ENCODE results near the gene GNG12. TPM values are rescaled to one million over a fixed set of nuclear protein-coding genes. Genes with fewer than 3 reads are reported as not detected.

GNG12 gene
- total RNA-seq, 1 donor from 2014 or later = 182 TPM

DNA sequence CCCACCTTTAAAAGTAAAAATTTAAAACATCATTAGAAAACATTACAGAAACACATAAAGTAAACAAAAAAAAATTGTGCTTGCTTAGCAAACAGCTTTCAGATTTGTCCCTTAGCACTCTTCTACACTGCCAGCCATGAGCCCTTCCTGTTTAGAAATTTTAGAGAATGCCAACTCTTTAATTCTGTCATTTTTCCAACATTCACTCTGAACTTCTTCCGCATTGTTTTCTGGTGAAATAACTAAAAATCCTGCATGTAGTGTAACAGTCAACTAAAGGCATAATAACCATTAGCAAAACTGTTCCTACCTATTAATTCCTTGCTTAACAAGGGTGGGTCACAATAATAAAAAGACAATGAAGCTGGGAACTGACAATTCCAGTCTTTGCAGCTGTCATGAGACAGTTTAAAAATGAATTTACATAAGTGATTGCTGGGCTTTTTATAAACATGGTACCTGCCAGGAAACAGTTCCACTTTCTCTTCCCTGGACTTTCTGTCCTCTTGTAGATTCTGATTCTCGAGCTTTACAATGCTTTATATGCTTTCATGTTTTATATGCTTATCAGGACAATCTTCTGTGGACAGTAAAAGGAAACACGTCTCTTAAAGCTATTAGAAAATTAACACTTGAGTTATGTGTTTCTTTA lies 19.0 kb downstream of the GNG12 start:
- DNase-seq = peak; percentile 52

DNA sequence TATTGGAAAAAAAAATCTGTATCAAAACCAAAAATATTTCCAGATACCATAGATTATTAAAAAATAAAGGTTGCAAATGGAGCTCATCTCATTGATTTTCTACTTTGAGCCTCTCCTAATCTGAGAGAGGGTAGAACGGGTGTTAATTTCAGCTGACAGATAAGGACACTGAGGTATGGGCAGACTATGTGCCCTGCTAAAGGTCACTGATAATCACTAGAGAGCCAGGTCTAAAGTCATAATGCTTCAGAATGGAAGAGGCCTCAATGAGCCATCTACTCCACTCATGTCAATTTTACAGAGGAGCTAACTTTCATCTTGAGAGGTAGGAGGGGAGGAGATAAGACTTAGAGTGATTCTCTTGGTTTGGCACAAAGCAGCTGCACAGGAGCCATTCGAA lies 21.0 kb downstream of the GNG12 start:
- DNase-seq = no peak

- peak; percentile 81 for DNase-seq
Observed at GRCh38 chr1:67811781-67812180, 21.5 kb downstream of the GNG12 start.

- peak; percentile 55 for DNase-seq
Observed at GRCh38 chr1:67809887-67810286, 23.4 kb downstream of the GNG12 start.

GRCh38 chr1:67807282-67807681 lies 26.0 kb downstream of the GNG12 start:
- no peak for DNase-seq

DNA sequence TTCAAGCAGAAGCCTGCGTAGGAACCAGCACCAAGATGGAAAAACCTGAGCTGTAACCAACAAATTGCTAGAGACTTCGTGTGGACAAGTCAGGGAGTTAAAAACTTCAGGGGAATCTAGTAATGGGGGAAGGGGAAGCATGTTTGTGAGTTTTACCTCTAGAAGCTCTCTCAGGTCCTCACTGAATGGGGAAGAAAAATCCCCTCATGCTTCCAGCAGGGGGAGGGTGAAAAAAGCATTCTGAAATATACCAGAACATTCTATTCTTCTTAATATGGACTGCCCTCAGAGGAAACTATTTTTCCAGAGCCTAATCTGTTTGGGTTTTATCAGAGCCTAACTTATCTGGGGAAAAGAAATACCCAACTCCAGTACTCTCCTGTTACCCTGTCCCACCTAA lies 28.6 kb downstream of the GNG12 start:
- no peak for DNase-seq

DNA sequence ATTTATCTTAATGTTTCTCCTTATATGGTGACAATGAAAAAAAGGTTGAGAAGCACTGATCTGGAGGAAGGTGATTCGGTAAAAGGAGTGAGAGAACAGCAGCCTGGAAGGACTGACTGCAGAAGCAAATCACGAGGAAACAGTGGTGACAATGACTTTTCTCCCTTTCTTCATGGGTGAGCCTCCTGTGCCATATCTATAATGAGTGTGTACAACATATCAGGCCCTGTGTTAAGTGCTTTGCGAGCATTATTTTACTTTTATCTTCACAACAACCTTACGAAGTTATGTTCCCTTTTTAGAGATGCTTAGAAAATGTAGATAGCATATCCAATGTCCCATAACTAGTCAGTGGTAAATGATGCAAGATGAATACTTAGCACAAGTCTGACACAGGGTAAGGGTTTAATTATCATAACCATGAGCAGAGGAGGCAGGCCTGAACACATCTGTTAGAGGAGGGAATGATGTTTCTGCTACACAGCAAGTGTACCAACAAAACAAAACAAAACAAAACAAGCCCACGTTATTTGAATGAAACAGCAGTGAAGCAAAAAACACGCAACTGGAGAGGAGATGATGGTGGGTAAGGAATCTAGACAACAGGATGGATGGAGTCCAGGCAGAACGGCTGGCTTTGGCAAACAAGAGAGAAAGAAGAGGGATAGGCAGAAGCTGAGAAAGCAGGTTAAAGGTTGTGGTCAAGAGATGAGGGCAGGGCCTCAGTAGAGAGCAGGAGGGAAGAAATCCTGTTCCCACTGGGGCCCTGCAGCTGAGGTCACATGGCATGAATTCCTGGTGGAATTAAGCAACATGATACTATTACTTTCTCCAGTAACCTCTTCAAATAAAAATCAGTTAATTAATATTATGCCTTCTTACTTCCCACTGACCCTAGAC lies 29.6 kb downstream of the GNG12 start:
- DNase-seq = no peak

DNA sequence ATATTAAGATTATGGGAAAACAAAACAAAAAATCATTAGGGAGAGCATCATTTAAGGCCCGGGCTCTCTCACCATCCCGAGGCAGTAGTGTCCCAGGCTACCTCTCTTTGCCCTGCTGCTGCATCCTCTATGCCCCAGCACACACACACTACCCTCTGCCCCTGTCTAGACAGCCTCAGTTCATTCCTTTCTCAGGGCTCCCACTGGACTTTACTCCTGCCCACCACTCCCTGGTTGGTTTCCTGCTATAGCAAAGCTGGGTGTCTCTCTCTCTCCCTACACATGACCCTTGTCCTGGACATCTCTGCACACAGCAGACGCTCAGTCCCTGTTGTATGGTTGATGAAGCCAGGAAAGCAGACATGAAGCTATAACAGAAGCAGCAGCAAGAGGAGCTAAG lies 30.7 kb downstream of the GNG12 start:
- no peak for DNase-seq

GRCh38 chr1:67801903-67802302 lies 31.4 kb downstream of the GNG12 start:
- DNase-seq = no peak

DNA sequence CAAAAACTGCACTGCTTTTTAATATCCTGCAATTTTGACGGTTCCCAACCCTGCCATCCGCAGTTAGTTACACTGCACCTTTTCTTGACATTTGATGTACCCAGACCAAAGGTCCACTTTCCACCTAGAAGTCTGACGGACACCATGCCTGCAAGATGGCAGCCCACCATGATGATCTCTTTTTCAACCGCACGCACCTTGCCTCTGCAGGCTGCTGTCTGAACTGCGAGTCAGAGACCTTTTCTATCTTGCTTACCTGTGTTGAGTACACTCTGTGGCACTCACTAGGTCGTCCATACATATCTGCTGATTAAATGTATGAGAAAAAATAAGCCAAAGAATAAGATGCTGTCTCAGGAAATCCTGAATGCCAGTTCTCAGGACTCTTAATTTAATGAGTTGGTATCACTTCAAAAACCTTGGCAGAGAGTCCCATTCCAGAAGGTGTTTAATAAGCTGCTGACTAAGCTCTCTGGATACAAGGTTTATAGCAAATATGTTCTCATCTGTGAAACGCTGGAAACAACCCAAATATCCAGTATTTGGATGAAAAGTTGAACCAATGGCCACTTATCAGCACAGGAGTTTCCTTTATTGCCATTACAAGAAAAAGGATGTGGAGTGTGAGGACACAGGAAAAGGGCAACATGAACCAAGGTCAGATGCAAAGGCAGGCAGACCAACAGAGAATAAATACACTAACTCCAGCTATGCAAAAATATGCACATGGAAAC lies 37.9 kb downstream of the GNG12 start:
- DNase-seq = peak; percentile 58

DNA sequence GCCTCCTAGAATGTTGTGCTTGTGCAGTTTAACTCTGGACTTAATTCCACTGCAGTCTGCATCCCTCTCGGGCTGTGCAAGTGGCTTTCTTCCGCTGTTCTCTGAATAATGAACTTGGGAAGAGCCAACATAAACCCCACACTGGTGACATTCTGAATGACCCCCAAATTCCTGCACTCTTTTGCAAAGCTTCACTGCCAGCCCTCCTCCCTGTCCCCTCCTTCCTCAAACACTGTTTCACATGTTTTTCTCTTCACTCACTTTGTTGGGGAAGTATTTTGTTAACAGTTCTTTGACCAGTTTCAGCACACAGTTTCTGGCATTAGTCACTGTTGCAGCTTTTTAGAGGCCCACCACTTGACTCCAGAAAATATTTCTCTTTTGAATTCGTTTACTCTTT lies 39.7 kb downstream of the GNG12 start:
- DNase-seq = peak; percentile 38

- no peak for DNase-seq
Observed at GRCh38 chr1:67792741-67793458, 40.4 kb downstream of the GNG12 start.

- peak; percentile 58 for DNase-seq
Observed at GRCh38 chr1:67792103-67792502, 41.2 kb downstream of the GNG12 start.

- peak; percentile 83 for DNase-seq
Observed at GRCh38 chr1:67791686-67792085, 41.6 kb downstream of the GNG12 start.

- no peak for DNase-seq
Observed at GRCh38 chr1:67791261-67791660, 42.0 kb downstream of the GNG12 start.

DNA sequence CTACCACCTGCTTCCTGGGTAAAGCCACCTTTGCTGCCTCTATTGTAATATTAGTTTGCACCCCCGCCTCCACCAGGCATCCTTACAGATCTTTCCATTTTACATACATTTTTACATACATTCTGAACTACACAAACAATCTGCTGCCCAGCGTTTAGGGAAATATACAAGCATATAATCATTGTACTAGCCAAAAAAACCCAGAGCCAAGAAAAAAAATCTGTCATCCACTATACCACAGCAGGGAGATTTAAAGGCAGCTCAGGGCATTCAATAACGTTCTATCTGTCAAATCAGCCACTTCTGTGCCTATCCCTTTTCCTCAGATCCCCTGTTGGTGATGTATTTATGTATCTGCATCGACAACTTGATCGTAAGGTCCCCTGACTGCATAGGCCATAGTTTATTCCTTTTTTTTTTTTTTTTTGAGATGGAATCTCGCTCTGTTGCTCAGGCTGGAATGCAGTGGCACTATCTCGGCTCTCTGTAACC lies 43.0 kb downstream of the GNG12 start:
- no peak for DNase-seq

- peak; percentile 80 for DNase-seq
Observed at GRCh38 chr1:67789551-67789950, 43.7 kb downstream of the GNG12 start.

- peak; percentile 45 for DNase-seq
Observed at GRCh38 chr1:67788904-67789303, 44.4 kb downstream of the GNG12 start.

GRCh38 chr1:67788238-67788790 lies 45.0 kb downstream of the GNG12 start:
- no peak for DNase-seq

- no peak for DNase-seq
Observed at GRCh38 chr1:67787746-67788145, 45.5 kb downstream of the GNG12 start.

DNA sequence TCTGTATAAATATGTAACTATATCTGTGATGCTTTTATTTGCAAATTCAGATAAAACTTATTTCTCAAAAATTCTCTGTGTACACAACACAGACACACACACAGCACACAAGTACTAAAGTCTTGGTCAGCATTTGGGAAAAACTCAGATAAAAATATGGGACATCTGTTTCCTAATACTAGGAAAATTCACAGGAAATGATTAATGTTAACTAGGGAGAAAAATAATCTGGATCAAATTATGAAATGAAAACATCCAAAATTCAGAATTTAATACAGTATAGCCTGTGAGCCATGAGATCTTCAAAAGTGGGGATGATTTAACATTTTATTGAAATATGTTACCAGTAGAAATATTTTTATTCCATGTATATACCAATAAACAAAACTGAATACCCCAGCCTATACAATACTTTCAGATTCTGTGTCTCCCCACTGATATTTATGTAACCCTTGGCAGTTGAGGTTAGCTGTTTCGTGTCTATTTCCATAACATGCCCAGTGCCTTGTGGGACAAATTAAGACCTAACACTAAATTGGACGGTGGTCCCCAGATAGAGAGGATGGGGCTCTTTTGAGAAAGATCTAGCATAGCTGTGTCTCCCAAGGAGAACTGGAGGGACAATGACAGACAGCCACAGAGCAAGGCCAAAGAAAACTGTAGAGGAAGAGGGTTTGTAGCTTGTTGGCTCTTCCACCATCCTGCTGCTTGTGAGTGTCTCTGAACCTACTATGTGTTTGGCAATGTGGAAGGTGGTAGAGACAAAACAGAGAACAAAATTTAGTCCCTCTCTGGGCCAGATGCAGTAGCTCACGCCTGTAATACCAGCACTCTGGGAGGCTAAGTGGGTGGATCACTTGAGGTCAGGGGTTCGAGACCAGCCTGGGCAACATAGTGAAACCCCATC lies 47.2 kb downstream of the GNG12 start:
- DNase-seq = peak; percentile 70
